IPS-18a (cell line): ENCODE data around the gene OMA1.

Source experiments
- H3K27ac ChIP-seq: one replicate; pipeline ENCODE4 v1.5.1; 2013; ENCODE audit warnings: low read length
- H3K27me3 ChIP-seq: one replicate; pipeline ENCODE4 v1.6.1; 2013; ENCODE audit warnings: mild to moderate bottlenecking, low read length; ENCODE audit not compliant: control insufficient read depth, insufficient read depth
- H3K36me3 ChIP-seq: one replicate; pipeline ENCODE4 v1.6.1; 2013; ENCODE audit warnings: low read depth, low read length; ENCODE audit not compliant: control insufficient read depth
- H3K4me1 ChIP-seq: one replicate; pipeline ENCODE4 v1.6.1; 2013; ENCODE audit warnings: low read depth, low read length; ENCODE audit not compliant: control insufficient read depth
- H3K4me3 ChIP-seq: one replicate; pipeline ENCODE4 v1.5.1; 2013; ENCODE audit warnings: low read length
- H3K9ac ChIP-seq: one replicate; pipeline ENCODE4 v1.6.1; 2013; ENCODE audit warnings: mild to moderate bottlenecking, low read length, moderate library complexity
- H3K9me3 ChIP-seq: one replicate; pipeline ENCODE4 v1.6.1; 2013; ENCODE audit warnings: low read depth, low read length; ENCODE audit not compliant: control insufficient read depth

The OMA1 gene

GRCh38 chr1:58469476-58469875 is 77.0 kb downstream of the OMA1 start:
- no peak overlapping the region for H3K9ac ChIP-seq
- H3K27ac ChIP-seq = no peak overlapping the region
- H3K36me3 ChIP-seq = no peaks in the 10 kb centered on the region
- H3K9me3 ChIP-seq = no peaks in the 10 kb centered on the region
- H3K4me1 ChIP-seq = peaks cover 9% of the 10 kb centered on the region
- H3K27me3 ChIP-seq = no peaks in the 10 kb centered on the region
- no peak overlapping the region for H3K4me3 ChIP-seq

GRCh38 chr1:58469016-58469415 is 77.5 kb downstream of the OMA1 start:
- Histone ChIP-seq H3K9me3 (no peaks in the 10 kb centered on the region), H3K4me3 (no peak overlapping the region), H3K9ac (no peak overlapping the region), H3K27ac (no peak overlapping the region), H3K4me1 (peaks cover 9% of the 10 kb centered on the region), H3K36me3 (no peaks in the 10 kb centered on the region), H3K27me3 (no peaks in the 10 kb centered on the region)

DNA sequence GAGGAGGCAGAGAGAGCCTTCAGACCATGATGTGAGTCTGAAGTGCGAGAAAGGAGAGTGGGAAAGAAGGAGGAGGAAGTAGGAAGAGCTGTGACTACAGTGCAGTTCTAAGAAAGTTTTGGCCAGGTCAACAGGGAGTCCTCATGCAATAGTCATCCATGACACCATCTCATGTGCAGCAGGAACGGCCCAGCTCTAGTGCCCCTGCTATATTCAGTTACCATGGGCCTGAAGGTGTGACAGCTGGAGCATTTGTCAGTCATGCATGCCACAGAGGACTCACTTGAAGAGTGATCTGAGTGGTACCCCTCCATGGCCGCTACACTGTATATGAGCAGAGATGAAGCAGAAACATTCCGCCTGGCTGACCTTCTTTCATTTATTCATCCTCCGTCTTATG is 77.9 kb downstream of the OMA1 start:
- H3K9ac ChIP-seq = no peak overlapping the region
- H3K9me3 ChIP-seq = no peaks in the 10 kb centered on the region
- no peaks in the 10 kb centered on the region for H3K36me3 ChIP-seq
- peaks cover 9% of the 10 kb centered on the region for H3K4me1 ChIP-seq
- no peaks in the 10 kb centered on the region for H3K27me3 ChIP-seq
- no peak overlapping the region for H3K27ac ChIP-seq
- H3K4me3 ChIP-seq = no peak overlapping the region

DNA sequence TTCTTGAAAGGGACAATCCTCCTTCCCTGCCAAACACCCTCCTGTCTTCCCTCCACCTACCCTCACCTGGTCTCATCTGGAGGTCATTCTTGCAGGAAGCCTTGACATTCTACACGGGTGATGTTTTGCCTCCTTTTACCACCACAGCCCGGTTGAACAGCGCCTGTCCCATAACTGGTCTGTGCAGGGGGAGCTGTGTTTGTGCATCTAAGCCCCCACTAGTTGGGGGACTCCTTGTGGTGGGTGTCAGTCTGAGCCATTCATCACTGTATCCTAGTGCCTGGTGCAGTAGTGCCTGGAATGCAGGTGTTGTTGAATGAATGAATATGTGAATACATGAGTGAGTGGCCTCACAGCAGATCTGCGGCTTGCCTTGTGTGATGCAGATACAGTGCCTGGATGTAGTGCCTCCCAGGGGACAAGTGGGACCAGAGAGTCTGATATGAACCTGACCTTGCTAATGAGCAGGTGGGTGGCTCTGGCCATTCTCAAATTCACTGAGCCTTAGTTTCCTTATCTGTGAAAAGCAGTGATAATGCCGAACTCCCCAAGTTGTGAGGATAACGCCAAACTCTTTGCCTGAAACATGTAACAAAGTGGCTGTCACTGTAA is 79.8 kb downstream of the OMA1 start:
- Histone ChIP-seq H3K27me3 (no peaks in the 10 kb centered on the region), H3K27ac (no peak overlapping the region), H3K4me3 (no peak overlapping the region), H3K9me3 (no peaks in the 10 kb centered on the region), H3K9ac (no peak overlapping the region), H3K36me3 (no peaks in the 10 kb centered on the region), H3K4me1 (peaks cover 9% of the 10 kb centered on the region)

DNA sequence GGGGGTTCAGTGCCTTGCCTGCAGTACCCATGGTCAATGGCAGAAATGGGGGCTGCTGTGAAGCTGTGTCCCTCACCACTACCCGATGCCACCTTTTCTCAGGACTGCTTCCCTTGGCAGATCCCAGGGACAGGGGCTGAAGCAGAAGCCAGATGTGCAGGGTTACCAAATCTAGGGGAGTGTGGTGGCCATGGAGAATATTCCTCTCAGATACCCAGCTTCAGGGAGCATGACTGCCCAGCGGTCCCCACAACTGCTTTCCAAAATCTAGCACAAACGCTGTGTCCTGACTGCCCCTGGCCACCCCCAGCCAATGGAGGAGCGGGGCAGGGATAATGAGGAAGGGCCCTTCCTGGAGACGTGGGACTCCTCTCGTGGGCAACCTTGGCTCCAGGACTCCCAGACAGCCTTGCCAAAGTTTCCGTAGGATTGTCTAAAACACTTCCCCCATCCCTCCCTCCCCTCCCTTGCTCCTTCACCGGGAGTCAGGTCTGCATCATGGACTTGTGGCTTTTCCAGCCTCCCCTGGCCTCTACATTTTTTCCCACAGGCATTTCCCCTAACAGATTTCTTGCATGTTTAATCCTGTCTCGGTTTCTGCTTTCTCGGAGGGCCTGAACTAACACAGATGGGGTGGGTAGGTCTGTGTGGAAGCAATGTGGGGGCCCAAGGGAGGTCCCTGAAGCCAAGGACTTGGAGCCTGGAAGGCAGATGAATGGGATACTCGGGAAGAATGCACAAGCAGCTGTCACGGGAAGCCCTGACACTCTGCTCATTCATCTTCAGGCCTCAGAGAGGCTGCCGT is 80.5 kb downstream of the OMA1 start:
- no peak overlapping the region for H3K27ac ChIP-seq
- H3K4me1 ChIP-seq = peaks cover 9% of the 10 kb centered on the region

DNA sequence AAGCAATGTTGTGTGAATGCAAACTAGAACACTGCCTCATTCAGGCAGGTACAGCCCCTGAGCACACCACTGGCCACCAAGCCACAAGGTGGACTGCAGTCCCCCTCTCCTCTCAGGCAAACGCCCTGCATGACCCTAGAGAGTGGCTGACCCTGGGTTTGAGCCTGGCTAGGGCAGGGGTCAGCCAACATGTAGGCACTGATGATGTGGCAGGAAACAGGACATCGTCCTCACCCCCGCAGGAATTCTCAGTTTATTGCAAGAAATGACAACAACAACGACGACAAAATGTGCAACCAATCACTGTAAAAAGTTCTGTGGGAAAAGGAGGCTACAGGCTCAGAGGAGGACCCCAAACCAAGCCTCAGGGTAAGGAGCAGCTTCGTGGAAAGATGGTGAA is 81.3 kb downstream of the OMA1 start:
- no peak overlapping the region for H3K27ac ChIP-seq
- no peaks in the 10 kb centered on the region for H3K36me3 ChIP-seq
- peaks cover 9% of the 10 kb centered on the region for H3K4me1 ChIP-seq
- H3K4me3 ChIP-seq = no peak overlapping the region
- H3K9ac ChIP-seq = no peak overlapping the region
- H3K9me3 ChIP-seq = no peaks in the 10 kb centered on the region
- H3K27me3 ChIP-seq = no peaks in the 10 kb centered on the region

More for the DNA sequence above, 80.5 kb downstream of the OMA1 start:
- Histone ChIP-seq H3K27me3 (no peaks in the 10 kb centered on the region), H3K36me3 (no peaks in the 10 kb centered on the region), H3K9ac (no peak overlapping the region), H3K9me3 (no peaks in the 10 kb centered on the region), H3K4me3 (no peak overlapping the region)

DNA sequence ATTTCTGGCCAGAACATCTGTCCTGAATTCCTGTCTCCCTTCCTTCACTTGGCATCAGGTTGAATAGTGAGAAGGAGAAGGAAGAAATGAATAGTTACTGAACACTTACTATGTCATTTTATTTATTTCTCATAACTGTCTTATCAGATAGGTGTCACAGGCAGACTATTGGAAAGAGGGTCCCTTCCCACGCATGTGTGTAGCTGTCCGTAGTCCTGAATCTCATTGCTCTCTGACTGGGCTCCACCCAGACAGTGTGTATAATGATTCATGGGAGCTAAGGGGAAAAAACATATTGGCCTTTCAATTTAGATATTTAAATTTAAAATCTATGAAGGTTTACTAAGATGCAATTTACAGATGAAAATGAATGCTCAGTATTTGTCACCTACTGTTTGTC is 86.1 kb downstream of the OMA1 start:
- Histone ChIP-seq H3K9ac (no peak overlapping the region), H3K36me3 (no peaks in the 10 kb centered on the region)

DNA sequence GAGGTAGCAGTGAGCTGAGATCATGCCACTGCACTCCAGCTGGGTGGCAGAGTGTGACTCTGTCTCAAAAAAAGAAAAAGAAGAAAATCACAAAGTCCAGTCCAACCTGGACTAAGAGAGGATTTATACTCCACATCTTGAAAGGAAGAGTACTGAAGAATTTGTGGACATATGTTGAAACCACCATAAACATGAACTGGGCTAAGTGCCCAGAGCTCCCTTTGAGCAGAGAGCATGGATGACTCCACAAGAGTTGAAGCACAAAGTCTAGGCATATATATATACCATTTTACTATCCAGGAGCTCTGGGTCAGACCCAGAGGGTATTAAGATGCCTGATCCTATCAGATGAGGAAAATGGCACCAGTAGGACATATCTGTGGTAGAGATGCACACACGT is 86.6 kb downstream of the OMA1 start:
- Histone ChIP-seq H3K9ac (no peak overlapping the region), H3K36me3 (no peaks in the 10 kb centered on the region), H3K27ac (no peak overlapping the region), H3K4me3 (no peak overlapping the region), H3K27me3 (no peaks in the 10 kb centered on the region), H3K9me3 (no peaks in the 10 kb centered on the region), H3K4me1 (no peaks in the 10 kb centered on the region)

More for the DNA sequence above, 86.1 kb downstream of the OMA1 start:
- no peak overlapping the region for H3K27ac ChIP-seq
- no peaks in the 10 kb centered on the region for H3K4me1 ChIP-seq
- H3K9me3 ChIP-seq = no peaks in the 10 kb centered on the region
- H3K27me3 ChIP-seq = no peaks in the 10 kb centered on the region
- no peak overlapping the region for H3K4me3 ChIP-seq

DNA sequence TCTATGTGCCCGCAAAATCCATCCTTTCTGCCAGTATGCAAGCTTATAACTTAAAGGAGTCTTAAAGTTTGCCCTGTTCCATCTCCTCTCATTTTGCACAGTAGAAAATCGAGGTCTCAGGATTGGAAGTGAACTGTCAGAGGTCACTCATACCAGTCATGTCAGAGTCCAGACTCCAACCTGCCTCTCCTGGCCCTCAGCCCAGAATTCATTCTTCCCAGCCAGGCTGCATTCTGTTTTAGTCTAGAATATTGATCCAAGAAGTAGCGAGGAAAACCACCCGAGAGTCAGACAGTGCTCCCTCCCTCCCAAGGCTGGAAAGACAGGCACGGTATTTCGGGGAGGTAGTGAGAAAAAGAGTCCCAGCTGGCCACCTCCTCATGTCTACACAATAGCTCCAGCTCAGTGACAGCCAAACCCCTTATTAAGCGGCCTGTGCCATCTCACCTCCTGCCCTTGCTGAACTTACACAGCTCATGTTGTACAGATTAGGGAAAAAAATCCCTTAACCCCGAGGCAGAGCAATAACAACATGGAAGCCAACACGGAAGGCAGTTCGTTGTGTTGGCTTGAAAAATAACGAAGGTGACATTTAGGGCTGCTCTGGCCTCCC is 89.4 kb downstream of the OMA1 start:
- no peaks in the 10 kb centered on the region for H3K36me3 ChIP-seq
- no peaks in the 10 kb centered on the region for H3K27me3 ChIP-seq
- no peak overlapping the region for H3K4me3 ChIP-seq
- H3K9me3 ChIP-seq = no peaks in the 10 kb centered on the region
- H3K4me1 ChIP-seq = no peaks in the 10 kb centered on the region
- H3K9ac ChIP-seq = no peak overlapping the region
- H3K27ac ChIP-seq = no peak overlapping the region

- Histone ChIP-seq H3K9me3 (no peaks in the 10 kb centered on the region), H3K4me1 (no peaks in the 10 kb centered on the region), H3K36me3 (no peaks in the 10 kb centered on the region), H3K9ac (no peak overlapping the region), H3K27me3 (no peaks in the 10 kb centered on the region), H3K4me3 (no peak overlapping the region), H3K27ac (no peak overlapping the region)
Observed at GRCh38 chr1:58456470-58456869, 90.1 kb downstream of the OMA1 start.

GRCh38 chr1:58454807-58455206 is 91.7 kb downstream of the OMA1 start:
- Histone ChIP-seq H3K36me3 (no peaks in the 10 kb centered on the region), H3K9ac (no peak overlapping the region), H3K27me3 (no peaks in the 10 kb centered on the region), H3K9me3 (no peaks in the 10 kb centered on the region), H3K4me1 (no peaks in the 10 kb centered on the region), H3K27ac (no peak overlapping the region), H3K4me3 (no peak overlapping the region)
